Activated naive CD4-positive, alpha-beta T cell (primary cell): Measurements from ENCODE around the gene GDAP1L1.
"Not testable (repeated sequence)": the region's sequence is repeated elsewhere in the genome, so short reads cannot be mapped to it uniquely, and the experiment has no call there.

Source experiments
- DNase-seq, 4 experiments: peaks; one replicate each; lab custom pipeline; 2025; lab: John Stamatoyannopoulos, UW

GDAP1L1 gene

DNA sequence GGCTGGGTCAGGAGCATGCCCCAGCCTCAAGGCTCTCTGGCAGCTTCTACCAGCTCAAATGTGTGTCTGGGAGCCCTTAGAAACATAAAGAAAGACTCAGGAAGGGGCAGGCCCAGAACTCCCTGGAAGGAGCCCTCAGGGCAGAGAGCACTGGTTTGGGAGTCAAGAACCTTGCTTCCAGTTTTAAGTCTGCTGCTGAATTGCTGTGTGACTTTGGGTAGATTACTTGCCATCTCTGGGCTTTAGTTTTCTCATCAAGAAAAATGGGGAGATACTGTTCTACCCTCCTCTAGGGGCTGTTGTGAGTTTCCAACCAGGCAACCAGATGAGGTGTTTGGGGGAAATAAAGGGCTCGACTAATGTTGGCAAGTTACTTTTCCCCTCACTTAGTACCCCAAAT is 8.8 kb downstream of the GDAP1L1 start:
- DNase-seq, result no peak

DNA sequence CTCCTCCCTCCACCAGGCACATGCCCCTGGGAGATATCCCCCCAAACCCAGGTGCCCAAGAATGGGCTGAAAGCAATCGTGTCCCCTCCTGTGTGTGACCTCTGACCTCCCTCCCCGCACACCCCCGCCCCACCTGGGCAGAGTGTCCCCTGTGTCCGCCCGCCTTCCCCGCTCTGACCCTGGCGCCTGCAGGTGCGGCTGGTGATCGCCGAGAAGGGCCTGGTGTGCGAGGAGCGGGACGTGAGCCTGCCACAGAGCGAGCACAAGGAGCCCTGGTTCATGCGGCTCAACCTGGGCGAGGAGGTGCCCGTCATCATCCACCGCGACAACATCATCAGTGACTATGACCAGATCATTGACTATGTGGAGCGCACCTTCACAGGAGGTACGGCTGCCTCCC is 9.9 kb downstream of the GDAP1L1 start:
- DNase-seq, result no peak

- no peak for DNase-seq
Observed at GRCh38 chr20:44258226-44258890, 11.2 kb downstream of the GDAP1L1 start.

GRCh38 chr20:44264287-44264686 is 17.2 kb downstream of the GDAP1L1 start:
- DNase-seq, result no peak

- no peak for DNase-seq
Observed at GRCh38 chr20:44268802-44269201, 21.7 kb downstream of the GDAP1L1 start.

- DNase-seq, result no peak
Observed at GRCh38 chr20:44271915-44272663, 25.0 kb downstream of the GDAP1L1 start.

DNA sequence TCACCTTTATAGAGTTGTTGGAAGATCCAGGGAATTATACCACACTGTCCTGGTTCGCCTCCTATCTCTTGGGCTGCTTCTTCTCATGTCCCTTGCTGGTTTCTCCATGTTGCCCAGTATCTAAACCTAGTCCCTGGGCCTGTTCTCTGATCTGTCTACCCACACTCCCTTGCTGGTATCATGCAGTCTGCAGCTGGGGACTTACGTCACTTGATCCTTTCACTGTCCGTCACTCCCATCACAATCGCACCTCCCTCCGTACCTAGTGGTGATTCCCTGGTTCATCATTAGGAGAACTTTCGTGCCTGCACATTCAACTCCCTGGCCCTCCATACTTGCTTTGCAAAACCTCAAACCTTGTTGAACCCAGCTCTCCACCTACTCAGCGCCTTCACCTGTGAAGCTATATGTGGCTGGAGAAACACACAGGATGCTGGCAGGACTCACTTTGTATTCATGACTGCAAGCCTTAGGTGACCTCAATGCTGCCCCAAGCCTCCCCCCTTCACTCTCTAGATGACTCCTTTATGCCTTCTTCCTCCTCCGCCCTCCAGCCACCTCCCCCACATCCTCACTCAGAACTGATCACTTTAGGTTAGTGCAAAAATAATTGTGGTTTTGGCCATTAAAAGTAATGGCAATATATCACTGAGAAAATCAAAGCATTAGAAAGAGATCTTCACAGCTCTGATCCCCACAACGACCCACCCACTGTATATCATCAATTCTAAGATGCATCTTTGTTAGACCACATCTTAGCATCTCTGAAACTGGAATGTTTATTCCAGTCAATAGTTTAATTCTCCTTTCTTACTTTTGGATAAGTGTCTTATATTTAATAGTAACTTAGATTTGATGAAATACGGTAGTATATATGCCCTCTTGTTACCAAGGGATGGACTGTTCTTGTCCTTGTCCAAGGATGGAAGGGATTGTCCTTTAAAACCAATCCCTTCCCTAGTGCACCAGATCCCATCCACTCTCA is 26.4 kb downstream of the GDAP1L1 start:
- DNase-seq, result no peak

- DNase-seq, result no peak
Observed at GRCh38 chr20:44274303-44275017, 27.4 kb downstream of the GDAP1L1 start.

GRCh38 chr20:44279228-44279627 is 32.1 kb downstream of the GDAP1L1 start:
- DNase-seq, result no peak

DNA sequence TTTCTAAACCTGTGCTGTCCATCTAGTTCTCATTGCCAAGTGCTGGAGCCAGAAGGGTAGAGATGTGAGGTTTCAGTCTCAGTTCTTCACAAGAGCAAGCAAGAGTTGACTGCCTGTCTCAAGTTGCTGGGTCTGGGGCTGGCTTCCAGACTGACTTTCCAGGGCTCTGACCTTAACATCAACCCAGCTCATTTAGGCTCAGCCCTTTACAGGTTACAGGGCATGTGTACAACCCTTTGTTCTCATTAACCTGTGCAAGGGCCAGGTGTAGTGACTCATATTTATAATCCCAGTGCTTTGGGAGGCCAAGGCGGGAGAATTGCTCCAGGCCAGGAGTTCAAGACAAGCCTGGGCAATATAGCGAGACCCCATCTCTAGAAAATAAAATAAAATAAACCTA is 33.3 kb downstream of the GDAP1L1 start:
- no peak for DNase-seq

- DNase-seq, result no peak
Observed at GRCh38 chr20:44282192-44282591, 35.1 kb downstream of the GDAP1L1 start.

GRCh38 chr20:44284032-44284431 is 36.9 kb downstream of the GDAP1L1 start:
- no peak for DNase-seq

DNA sequence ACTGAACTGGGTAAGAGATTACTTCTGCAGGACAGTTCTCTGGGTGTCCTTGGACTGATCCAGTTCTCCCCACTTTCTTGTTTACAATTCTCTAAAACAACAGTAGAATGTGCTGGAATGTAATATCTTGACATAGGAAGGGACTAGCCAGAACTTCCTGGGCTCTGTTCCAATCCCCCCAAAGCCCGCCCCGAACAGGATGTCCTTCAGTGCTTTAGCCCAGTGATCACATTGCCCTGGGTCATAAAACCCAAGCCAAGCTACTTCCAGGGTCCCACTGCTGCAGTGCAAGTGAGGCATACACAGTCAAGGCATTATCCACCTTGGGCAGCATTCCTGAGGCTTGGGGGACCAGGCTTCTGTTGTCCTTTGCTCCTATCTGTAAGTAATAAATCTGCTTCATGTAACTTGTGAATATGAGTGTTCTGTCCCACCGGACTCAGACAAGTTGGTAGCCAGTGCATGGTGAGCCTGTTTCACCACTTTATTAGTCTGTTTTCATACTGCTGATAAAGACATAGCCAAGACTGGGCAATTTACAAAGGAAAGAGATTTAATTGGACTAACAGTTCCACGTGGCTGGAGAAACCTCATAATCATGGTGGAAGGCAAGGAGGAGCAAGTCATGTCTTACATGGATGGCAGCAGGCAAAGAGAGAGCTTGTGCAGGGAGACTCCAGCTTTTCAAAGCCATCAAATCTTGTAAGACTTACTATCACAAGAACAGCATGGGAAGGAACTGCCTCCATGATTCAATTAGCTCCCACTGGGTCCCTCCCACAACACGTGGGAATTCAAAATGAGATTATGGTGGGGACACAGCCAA is 40.4 kb downstream of the GDAP1L1 start:
- no peak for DNase-seq

DNA sequence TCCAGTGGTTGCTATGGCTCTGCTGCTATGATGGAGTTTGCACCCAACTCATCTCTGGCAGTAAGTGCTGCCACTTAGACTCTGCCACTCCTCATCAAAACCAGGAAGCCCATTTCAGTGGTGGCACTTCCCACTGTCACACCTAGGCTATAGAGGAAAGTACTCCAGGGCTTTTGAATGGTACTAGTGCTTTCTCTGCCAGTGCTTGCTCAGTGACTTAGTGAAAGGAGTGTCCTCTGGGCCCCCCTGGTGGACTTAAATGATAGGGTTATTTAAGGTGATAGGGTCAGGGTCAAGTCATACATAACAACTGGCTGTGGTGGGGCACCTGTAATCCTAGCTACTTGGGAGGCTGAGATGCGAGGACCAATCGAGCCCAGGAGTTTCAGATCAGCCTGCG is 41.1 kb downstream of the GDAP1L1 start:
- no peak for DNase-seq

DNA sequence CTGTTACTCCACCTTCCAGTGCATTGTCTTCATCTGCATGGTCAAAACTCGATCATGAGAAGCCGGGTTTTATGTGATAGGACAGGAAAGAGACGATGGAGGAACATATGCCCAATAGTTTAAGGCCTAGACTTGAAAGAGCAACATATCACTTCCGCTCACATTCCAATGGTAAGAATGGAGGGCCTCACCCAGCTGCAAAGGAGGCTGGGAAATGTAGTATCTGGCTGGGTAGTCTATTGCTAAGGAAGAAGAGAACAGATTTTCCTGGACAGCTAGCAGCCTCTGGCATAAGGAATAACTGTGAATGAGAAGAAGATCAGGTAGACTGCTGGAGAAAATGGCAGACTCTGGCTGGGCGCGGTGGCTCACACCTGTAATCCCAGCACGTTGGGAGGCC is 44.6 kb downstream of the GDAP1L1 start:
- DNase-seq, result no peak

- DNase-seq, result no peak
Observed at GRCh38 chr20:44296011-44296410, 48.9 kb downstream of the GDAP1L1 start.

DNA sequence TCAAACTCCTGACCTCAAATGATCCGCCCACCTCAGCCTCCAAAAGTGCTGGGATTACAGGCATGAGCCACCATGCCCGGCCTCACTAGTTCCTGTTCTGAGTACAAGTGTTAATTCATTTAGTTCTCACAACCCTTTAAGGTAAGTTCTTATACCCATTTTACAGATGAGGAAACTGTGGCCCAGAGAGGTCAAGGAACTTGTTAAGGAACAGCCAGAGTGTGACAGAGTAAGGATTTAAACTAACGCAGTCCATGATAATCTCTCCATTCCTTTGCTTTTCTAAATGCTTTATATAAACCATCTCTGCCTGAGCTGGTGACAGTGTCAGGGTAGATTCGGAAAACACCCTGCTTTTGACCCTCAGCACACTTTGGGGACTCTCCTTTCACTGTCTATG is 50.6 kb downstream of the GDAP1L1 start:
- no peak for DNase-seq

- not testable (repeated sequence) for DNase-seq
Observed at GRCh38 chr20:44299011-44299535, 52.0 kb downstream of the GDAP1L1 start.

- no peak for DNase-seq
Observed at GRCh38 chr20:44301285-44301684, 54.2 kb downstream of the GDAP1L1 start.

DNA sequence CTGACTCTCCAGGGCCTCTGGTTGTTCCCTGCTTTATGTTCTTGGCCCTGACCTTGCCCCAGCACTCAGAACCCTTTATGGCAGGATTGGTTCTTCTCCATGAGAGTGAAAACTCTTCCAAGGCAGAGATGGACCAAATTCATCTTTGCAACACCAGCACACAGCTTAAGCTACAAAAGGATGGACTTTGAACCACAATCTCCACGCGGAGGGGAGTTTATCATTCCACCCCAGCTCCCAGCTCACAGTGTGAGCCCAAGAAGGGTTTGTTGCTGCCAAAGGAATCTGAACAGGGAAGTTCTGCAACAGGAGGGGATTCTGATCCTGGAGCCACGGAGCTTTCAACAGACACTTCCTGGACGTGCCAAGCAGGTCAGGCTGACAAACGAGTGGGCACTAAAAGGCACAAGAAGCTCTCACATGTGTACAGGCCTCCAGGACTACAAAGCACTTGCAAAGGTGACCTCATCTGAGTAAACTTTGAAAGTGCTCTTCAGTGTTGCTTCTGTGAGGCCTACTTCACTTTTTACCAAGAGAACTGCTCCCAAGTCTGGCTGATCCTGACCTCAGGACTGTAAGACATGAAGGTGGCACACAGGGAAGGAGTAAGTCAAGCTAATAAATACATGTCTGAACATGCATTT is 55.0 kb downstream of the GDAP1L1 start:
- no peak for DNase-seq
